Mesenchymal stem cell (in vitro differentiated cells and primary cell): ENCODE data around the gene FAH.

Experiments used
- DNase-seq: peaks from one replicate; pipeline ENCODE4 v3.0.0-alpha.2; 2013
- H2AFZ ChIP-seq: one replicate; pipeline ENCODE4 v1.6.1; 2013; ENCODE audit warnings: low read depth, mild to moderate bottlenecking, control low read depth, inconsistent platforms, low read length, moderate library complexity
- H2AK5ac ChIP-seq: 2 replicates; pipeline ENCODE4 v1.6.1; 2013; ENCODE audit warnings: low read length, moderate library complexity, mild to moderate bottlenecking, inconsistent platforms; ENCODE audit not compliant: severe bottlenecking
- H2BK120ac ChIP-seq: one replicate; pipeline ENCODE4 v1.6.1; 2013; ENCODE audit warnings: low read depth, mild to moderate bottlenecking, inconsistent platforms, low read length, moderate library complexity
- H2BK12ac ChIP-seq, 2 experiments: one replicate each; pipeline ENCODE4 v1.6.1; 2013; ENCODE audit warnings: inconsistent platforms in 2 of 2, low read length in 2 of 2, mild to moderate bottlenecking in 2 of 2, moderate library complexity in 2 of 2, control low read depth in 1 of 2
- H2BK15ac ChIP-seq: one replicate; pipeline ENCODE4 v1.6.1; 2013; ENCODE audit warnings: mild to moderate bottlenecking, low read depth, inconsistent platforms; ENCODE audit not compliant: poor library complexity, severe bottlenecking
- H2BK5ac ChIP-seq: 2 replicates; pipeline ENCODE4 v1.6.1; 2013; ENCODE audit warnings: low read depth, mild to moderate bottlenecking, low read length, control low read depth, inconsistent platforms; ENCODE audit not compliant: poor library complexity, severe bottlenecking
- H3K14ac ChIP-seq, 2 experiments: one replicate each; pipeline ENCODE4 v1.6.1; 2013; ENCODE audit warnings: inconsistent platforms in 2 of 2, low read length in 2 of 2, control low read depth in 1 of 2, mild to moderate bottlenecking in 1 of 2, moderate library complexity in 1 of 2
- H3K18ac ChIP-seq, 2 experiments: one replicate each; pipeline ENCODE4 v1.6.1; 2013; ENCODE audit warnings: inconsistent platforms in 2 of 2, low read length in 2 of 2, control low read depth in 1 of 2, low read depth in 1 of 2, mild to moderate bottlenecking in 1 of 2
- H3K23ac ChIP-seq, 2 experiments: one replicate each; pipeline ENCODE4 v1.6.1; 2013; ENCODE audit warnings: inconsistent platforms in 2 of 2, low read length in 2 of 2, mild to moderate bottlenecking in 2 of 2, moderate library complexity in 2 of 2, control low read depth in 1 of 2
- H3K27ac ChIP-seq: 2 replicates; pipeline ENCODE4 v1.5.1; 2013; ENCODE audit warnings: mild to moderate bottlenecking, moderate library complexity, low read length, control low read depth, inconsistent platforms; ENCODE audit not compliant: poor library complexity, severe bottlenecking
- H3K27me3 ChIP-seq, 2 experiments: 2 replicates each; pipeline versions ENCODE4 v1.6.1 to v1.7.0; 2013; ENCODE audit warnings: low read length in 2 of 2, mild to moderate bottlenecking in 2 of 2, moderate library complexity in 2 of 2, control low read depth in 1 of 2, inconsistent platforms in 1 of 2; ENCODE audit not compliant: control insufficient read depth in 1 of 2, insufficient read depth in 1 of 2
- H3K36me3 ChIP-seq, 2 experiments: 2 replicates each; pipeline versions ENCODE4 v1.6.1 to v1.7.0; 2013; ENCODE audit warnings: low read length in 2 of 2, control low read depth in 1 of 2, inconsistent platforms in 1 of 2, low read depth in 1 of 2, mild to moderate bottlenecking in 1 of 2; ENCODE audit not compliant: insufficient read depth in 2 of 2, control insufficient read depth in 1 of 2
- H3K4ac ChIP-seq, 2 experiments: one replicate each; pipeline ENCODE4 v1.6.1; 2013; ENCODE audit warnings: inconsistent platforms in 2 of 2, low read length in 2 of 2, mild to moderate bottlenecking in 2 of 2, moderate library complexity in 2 of 2, control low read depth in 1 of 2, low read depth in 1 of 2
- H3K4me1 ChIP-seq: 2 replicates; pipeline ENCODE4 v1.6.1; 2013; ENCODE audit warnings: low read depth, low read length, control low read depth; ENCODE audit not compliant: control insufficient read depth, insufficient read depth
- H3K4me2 ChIP-seq: 2 replicates; pipeline ENCODE4 v1.6.1; 2013; ENCODE audit warnings: low read length, mild to moderate bottlenecking, inconsistent platforms; ENCODE audit not compliant: poor library complexity, severe bottlenecking
- H3K4me3 ChIP-seq, 2 experiments: 2 replicates each; pipeline versions ENCODE4 v1.5.1 to v1.7.0; 2013; ENCODE audit warnings: low read length in 2 of 2, mild to moderate bottlenecking in 2 of 2, control low read depth in 1 of 2, low read depth in 1 of 2; ENCODE audit not compliant: insufficient read depth in 1 of 2
- H3K79me1 ChIP-seq: replicated peaks from 2 replicates; pipeline ENCODE4 v1.6.1; 2013; ENCODE audit warnings: mild to moderate bottlenecking, control low read depth, low read length, inconsistent platforms; ENCODE audit not compliant: poor library complexity, severe bottlenecking
- H3K9ac ChIP-seq: 2 replicates; pipeline ENCODE4 v1.7.0; 2013; ENCODE audit warnings: mild to moderate bottlenecking, low read length, moderate library complexity
- H3K9me3 ChIP-seq: 2 replicates; pipeline ENCODE4 v1.7.0; 2013; ENCODE audit warnings: mild to moderate bottlenecking, low read length; ENCODE audit not compliant: control insufficient read depth
- H4K8ac ChIP-seq: one replicate; pipeline ENCODE4 v1.6.1; 2013; ENCODE audit warnings: inconsistent platforms, mild to moderate bottlenecking, low read length, moderate library complexity
- H4K91ac ChIP-seq: one replicate; pipeline ENCODE4 v1.6.1; 2013; ENCODE audit warnings: mild to moderate bottlenecking, low read length, inconsistent platforms
- WGBS: methylation state at CpG from one replicate; pipeline ENCODE4 v1.1.7; 2013; ENCODE audit warnings: mixed read lengths; 5-methylcytosine and 5-hydroxymethylcytosine counted together

The FAH gene

GRCh38 chr15:80180986-80181385 lies 28.2 kb downstream of the FAH start:
- over 99% methylated on average over 10 of the region's 10 CpGs for WGBS
- Histone ChIP-seq H2AK5ac (no peak overlapping the region), H3K14ac (no peak overlapping the region), H3K18ac (no peak overlapping the region), H2BK15ac (no peak overlapping the region), H3K9me3 (no peaks in the 10 kb centered on the region), H2BK120ac (no peak overlapping the region), H4K8ac (no peak overlapping the region), H2BK12ac (no peak overlapping the region), H3K9ac (no peak overlapping the region), H3K4me2 (no peak overlapping the region), H3K36me3 (peaks cover 59 to 74% of the 10 kb centered on the region in 2 experiments), H3K4me1 (peaks cover 9% of the 10 kb centered on the region), H3K27ac (no peak overlapping the region), H4K91ac (no peak overlapping the region), H2BK5ac (no peak overlapping the region), H3K4ac (no peak overlapping the region), H3K4me3 (no peak overlapping the region), H3K27me3 (no peaks in the 10 kb centered on the region), H3K23ac (no peak overlapping the region), H3K79me1 (no peaks in the 10 kb centered on the region), H2AFZ (no peak overlapping the region)
- no peak for DNase-seq

GRCh38 chr15:80182611-80183261 lies 29.9 kb downstream of the FAH start:
- H3K9ac ChIP-seq, result no peak overlapping the region
- H3K27ac ChIP-seq, result no peak overlapping the region
- no peak overlapping the region for H2AFZ ChIP-seq
- H4K8ac ChIP-seq, result no peak overlapping the region
- H4K91ac ChIP-seq, result no peak overlapping the region
- H3K4me3 ChIP-seq, result no peak overlapping the region
- H2BK5ac ChIP-seq, result no peak overlapping the region
- H3K14ac ChIP-seq, result no peak overlapping the region
- DNase-seq, result peak; percentile 32
- 87% methylated on average over 5 of the region's 5 CpGs for WGBS
- no peak overlapping the region for H2BK120ac ChIP-seq
- H3K23ac ChIP-seq, result no peak overlapping the region
- H3K9me3 ChIP-seq, result no peaks in the 10 kb centered on the region
- no peak overlapping the region for H3K4ac ChIP-seq
- no peak overlapping the region for H2AK5ac ChIP-seq
- H3K4me2 ChIP-seq, result no peak overlapping the region
- H2BK15ac ChIP-seq, result no peak overlapping the region
- no peak overlapping the region for H2BK12ac ChIP-seq
- H3K27me3 ChIP-seq, result no peaks in the 10 kb centered on the region
- no peak overlapping the region for H3K18ac ChIP-seq
- H3K79me1 ChIP-seq, result no peaks in the 10 kb centered on the region
- H3K36me3 ChIP-seq, result peaks cover 58 to 80% of the 10 kb centered on the region in 2 experiments
- H3K4me1 ChIP-seq, result peaks cover 9% of the 10 kb centered on the region

GRCh38 chr15:80183306-80183705 lies 30.5 kb downstream of the FAH start:
- Histone ChIP-seq H2BK12ac (no peak overlapping the region), H3K4me3 (no peak overlapping the region), H3K14ac (no peak overlapping the region), H3K4me1 (peaks cover 9% of the 10 kb centered on the region), H3K27ac (no peak overlapping the region), H3K79me1 (no peaks in the 10 kb centered on the region), H3K23ac (no peak overlapping the region), H2BK5ac (no peak overlapping the region), H2BK15ac (no peak overlapping the region), H4K91ac (no peak overlapping the region), H2BK120ac (no peak overlapping the region), H3K27me3 (no peaks in the 10 kb centered on the region), H2AK5ac (no peak overlapping the region), H3K9ac (no peak overlapping the region), H4K8ac (no peak overlapping the region), H3K9me3 (no peaks in the 10 kb centered on the region), H3K36me3 (peaks cover 58 to 80% of the 10 kb centered on the region in 2 experiments), H3K4me2 (no peak overlapping the region), H3K18ac (no peak overlapping the region), H3K4ac (no peak overlapping the region), H2AFZ (no peak overlapping the region)
- no peak for DNase-seq
- 97% methylated on average over 10 of the region's 10 CpGs for WGBS

- Histone ChIP-seq H3K4me2 (no peak overlapping the region), H2BK120ac (no peak overlapping the region), H3K4ac (no peak overlapping the region), H2BK12ac (no peak overlapping the region), H3K79me1 (no peaks in the 10 kb centered on the region), H4K8ac (no peak overlapping the region), H4K91ac (no peak overlapping the region), H3K9ac (no peak overlapping the region), H3K27ac (no peak overlapping the region), H3K4me1 (peaks cover 10% of the 10 kb centered on the region), H3K18ac (no peak overlapping the region), H2AK5ac (no peak overlapping the region), H3K9me3 (no peaks in the 10 kb centered on the region), H3K14ac (no peak overlapping the region), H2BK5ac (no peak overlapping the region), H2BK15ac (no peak overlapping the region), H3K27me3 (no peaks in the 10 kb centered on the region), H3K23ac (no peak overlapping the region), H3K4me3 (no peak overlapping the region), H2AFZ (no peak overlapping the region), H3K36me3 (peaks cover 58 to 86% of the 10 kb centered on the region in 2 experiments)
- 90% methylated on average over 6 of the region's 6 CpGs for WGBS
- DNase-seq, result no peak
These were observed 31.1 kb downstream of the FAH start for GRCh38 chr15:80183886-80184285.
